HCT116 (cell line): Measurements from ENCODE around the gene CISD1.

Source experiments
- EZH2 ChIP-seq: fragments of 200-600 bp; sonication (generic); IDR thresholded peaks from 2 replicates; pipeline ENCODE4 v1.6.1; 2017; ENCODE audit warnings: antibody characterized with exemption, mixed run types
- POLR2A ChIP-seq: IDR thresholded peaks from 2 replicates; pipeline ENCODE4 v1.7.0; 2011; ENCODE audit warnings: borderline replicate concordance; ENCODE audit not compliant: insufficient read depth, insufficient read length; ENCODE audit errors: extremely low read depth
- TF ChIP-seq, protein P1 (sequence below): IDR thresholded peaks from 2 replicates; pipeline ENCODE4 v1.6.1; 2012
- TF ChIP-seq, protein P2 (sequence below), 3 experiments: fragments of 200-600 bp in 1 of 3; sonication (generic) in 1 of 3; IDR thresholded peaks in 2 of 3; conservative IDR thresholded peaks in 1 of 3; 2 replicates each; pipeline ENCODE4 v1.5.1; 2012 to 2017; ENCODE audit warnings: low read depth in 2 of 3, low read length in 2 of 3, antibody characterized with exemption in 1 of 3, borderline replicate concordance in 1 of 3, control low read depth in 1 of 3, mild to moderate bottlenecking in 1 of 3, mixed read lengths in 1 of 3, mixed run types in 1 of 3, moderate library complexity in 1 of 3; ENCODE audit not compliant: insufficient read depth in 1 of 3

DNA sequence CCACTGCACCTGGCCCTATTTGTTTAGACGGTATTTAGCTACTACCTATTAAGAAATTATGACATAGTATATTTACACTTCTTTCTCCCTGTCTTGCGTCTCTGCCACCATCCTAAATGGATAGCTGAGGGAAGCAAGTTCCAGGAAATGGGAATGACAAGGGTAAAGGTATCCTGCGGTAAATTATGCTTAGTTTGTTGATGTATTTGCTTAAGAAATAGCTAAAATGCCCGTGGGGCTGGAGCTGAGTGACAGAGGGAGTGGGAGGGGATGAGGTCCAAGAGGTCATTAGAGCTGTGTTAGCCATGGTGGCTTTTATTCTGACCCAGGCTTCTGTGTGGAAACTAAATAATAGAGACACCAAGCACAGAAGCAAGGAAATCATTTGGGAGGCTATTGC lies 36.9 kb downstream of the CISD1 start:
- TF ChIP-seq, protein P1, sequence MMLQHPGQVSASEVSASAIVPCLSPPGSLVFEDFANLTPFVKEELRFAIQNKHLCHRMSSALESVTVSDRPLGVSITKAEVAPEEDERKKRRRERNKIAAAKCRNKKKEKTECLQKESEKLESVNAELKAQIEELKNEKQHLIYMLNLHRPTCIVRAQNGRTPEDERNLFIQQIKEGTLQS: no peak
- TF ChIP-seq POLR2A: no peak
- TF ChIP-seq, protein P2, sequence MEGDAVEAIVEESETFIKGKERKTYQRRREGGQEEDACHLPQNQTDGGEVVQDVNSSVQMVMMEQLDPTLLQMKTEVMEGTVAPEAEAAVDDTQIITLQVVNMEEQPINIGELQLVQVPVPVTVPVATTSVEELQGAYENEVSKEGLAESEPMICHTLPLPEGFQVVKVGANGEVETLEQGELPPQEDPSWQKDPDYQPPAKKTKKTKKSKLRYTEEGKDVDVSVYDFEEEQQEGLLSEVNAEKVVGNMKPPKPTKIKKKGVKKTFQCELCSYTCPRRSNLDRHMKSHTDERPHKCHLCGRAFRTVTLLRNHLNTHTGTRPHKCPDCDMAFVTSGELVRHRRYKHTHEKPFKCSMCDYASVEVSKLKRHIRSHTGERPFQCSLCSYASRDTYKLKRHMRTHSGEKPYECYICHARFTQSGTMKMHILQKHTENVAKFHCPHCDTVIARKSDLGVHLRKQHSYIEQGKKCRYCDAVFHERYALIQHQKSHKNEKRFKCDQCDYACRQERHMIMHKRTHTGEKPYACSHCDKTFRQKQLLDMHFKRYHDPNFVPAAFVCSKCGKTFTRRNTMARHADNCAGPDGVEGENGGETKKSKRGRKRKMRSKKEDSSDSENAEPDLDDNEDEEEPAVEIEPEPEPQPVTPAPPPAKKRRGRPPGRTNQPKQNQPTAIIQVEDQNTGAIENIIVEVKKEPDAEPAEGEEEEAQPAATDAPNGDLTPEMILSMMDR (IDR thresholded peaks at IDR 0.05 in 2 of 3, conservative IDR thresholded peaks at IDR 0.05 in 1 of 3; ENCODE audit: borderline replicate concordance in 1 of 3, insufficient read depth in 1 of 3, low read depth in 2 of 3, low read length in 2 of 3): no peak
- TF ChIP-seq EZH2: no peak
